HG03064 (cell line): ENCODE results near the gene MAFF.

Experiments used
- ATAC-seq: cut with Tn5 transposase; IDR thresholded peaks from one replicate; pipeline ENCODE4 v1.9.1; 2021; ENCODE audit warnings: low read depth; ENCODE audit not compliant: unreplicated experiment

Gene MAFF

DNA sequence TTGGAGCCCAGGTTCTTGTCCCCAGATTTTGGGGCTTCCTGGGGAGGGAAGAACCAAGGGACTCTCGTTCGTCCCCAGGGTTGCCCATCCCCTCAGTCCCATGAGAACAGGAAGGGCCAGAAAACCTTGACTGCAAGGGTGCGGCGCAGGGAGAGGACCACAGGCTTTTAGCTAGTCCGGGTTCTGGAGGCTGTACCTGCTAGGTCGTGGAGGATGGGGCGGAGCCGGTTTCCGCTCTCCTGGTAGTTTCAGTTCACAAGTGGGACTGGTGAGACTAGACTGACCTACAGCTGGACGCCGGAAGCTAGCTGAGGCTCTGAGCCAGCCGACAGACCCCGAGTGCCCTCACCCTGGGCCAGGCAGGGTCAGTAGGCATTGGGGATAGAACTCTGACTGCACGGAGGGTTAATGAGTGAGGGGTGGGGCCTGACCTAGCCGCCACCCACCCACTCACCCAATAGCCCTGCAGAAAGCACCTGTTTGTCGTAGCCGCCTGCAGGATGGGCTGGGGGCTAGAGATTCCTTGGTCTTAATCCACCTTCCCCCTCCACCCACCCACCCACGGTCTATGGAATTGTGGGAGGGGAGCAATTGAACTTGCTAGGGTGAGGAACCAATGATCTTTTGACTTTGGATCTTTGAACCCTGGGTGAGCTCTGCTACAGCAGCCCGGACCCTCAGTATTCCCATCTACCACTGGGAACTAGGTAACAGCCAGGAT is 1.5 kb downstream of the MAFF start:
- ATAC-seq, result no peak

DNA sequence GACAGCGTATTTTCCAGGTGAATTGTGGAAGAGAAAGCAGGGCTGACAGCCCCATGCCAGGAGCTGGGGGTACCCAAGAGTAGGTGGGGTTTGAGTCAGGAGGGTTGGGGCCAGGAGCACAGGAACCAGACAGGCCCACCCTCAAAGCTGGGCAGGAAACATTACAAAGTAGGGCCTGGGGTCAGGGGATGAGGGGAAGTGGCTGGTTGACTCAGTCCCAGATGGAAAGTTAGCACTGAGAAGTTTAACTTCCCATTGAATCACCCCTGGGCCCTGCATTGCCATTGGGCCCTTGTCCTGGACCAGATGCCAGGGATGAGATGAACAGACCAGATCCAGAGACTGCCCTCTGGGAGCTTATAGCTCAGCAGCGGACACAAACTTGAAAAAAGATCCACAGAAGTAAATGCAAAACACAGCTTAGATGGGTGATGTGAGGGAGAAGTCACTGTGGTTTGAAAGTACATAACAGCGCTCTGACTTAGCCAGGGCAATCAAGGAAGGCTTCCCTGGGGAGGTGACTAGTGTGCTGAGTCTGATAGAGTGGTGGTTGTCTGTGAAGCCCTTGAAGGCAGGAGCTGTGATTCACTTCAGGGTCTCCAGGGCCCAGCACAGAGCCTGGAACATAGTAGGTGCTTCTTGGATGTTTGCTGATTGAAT is 2.2 kb downstream of the MAFF start:
- no peak for ATAC-seq

DNA sequence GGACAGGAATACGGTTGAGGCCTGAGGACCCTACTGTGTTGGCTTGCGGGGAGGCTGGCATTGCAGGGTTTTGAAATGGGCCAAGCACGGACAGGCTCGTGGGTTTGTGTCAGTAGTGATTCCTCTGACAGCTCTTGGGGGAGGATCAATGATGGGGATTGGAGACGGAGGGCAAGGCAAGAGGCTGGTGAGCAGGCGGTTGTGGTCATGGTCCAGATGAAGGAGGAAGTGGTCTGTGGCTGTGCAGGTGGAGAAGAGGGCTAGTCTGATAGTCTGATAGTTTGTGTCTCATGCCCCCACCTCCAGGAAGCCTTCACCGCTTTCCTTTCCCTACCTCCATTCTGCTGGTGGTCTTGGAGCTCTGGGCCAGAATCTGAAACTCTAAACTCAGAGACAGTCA is 3.0 kb downstream of the MAFF start:
- ATAC-seq, result no peak

DNA sequence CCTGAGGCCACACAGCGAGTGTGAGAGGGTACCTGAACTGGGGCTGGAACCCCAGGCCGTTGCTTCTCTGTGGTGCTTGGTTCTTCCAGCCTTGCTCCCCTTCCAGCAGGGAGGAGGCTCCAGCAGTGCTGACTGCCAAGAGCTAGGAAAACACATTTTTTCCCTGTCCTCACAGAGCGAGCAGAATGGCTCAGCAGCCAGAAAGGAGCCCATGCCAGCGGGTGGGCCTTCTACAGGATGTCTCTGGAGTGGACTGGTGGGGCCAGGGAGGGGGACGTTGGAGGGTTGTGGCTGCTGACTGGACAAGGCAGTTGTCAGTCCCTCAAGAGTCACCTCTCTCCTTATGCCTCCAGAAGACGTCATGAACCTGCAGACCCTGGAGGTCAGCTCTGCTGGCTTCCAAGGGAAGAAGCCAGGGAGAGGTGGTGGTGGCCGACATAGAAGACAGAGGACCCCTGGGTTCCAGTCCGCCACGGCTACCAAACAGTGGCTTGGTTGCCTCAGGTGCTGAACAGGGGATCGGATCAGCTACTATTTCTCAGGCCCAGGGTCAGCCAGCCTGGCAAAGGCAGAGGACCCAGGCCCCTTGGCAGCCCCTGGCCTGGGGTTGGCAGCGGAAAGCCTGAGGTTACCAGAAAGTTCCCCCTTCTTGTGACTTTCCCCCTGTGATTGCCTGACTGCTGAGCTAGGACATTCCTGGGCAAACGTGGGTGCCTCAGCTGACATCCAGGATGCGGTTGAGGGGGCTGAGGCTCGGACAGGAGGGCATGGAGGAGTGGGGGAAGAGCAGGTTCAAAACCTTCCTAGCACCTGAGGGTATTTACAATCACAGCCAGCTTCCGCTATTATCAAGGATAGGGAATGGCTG is 3.7 kb downstream of the MAFF start:
- ATAC-seq, result no peak

DNA sequence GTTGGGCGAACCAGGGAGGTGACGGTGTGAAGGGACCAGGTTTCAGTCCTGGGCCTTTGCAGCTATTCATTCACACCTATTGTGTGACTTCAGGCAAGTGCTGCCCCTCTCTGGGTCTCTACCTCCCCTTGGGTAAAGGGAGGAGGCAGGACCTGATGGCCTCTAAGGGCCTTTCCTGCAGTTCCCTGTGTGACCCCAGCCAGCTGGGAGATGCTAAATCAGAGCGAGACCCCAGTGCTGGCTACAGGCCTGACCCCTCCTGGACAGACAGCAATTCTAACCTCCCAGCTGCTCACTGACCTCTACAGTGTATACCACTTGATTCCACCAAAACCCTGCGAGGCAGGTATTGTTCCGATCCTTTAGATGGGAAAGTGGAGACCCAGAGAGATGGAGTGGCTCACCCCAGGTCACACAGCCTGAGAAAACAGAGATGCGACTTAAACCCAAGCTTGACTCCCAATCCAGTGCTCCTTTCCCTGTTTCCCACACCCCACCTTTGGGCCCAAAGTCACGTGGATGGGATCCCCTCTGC is 6.2 kb downstream of the MAFF start:
- ATAC-seq, result no peak

DNA sequence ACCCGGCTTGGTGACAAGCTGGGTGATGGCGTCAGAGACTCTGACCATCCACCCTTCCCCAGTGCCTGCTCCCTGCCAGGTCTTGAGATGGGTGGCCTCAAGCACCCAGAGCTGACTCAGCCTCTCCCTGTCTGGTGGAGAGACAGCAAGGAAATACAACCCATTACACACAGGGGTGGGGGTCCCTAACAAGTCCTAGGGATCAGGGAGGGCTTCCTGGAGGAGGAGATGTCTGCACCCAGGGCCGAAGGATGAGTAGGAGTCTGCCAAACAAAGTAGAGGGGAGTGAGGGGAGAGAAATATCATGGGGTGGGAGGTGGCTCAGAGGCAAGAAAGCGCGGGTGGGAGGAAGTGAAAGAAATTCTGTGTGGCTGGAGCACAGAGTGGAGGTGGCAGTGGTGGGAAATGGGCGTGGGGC is 6.8 kb downstream of the MAFF start:
- no peak for ATAC-seq

DNA sequence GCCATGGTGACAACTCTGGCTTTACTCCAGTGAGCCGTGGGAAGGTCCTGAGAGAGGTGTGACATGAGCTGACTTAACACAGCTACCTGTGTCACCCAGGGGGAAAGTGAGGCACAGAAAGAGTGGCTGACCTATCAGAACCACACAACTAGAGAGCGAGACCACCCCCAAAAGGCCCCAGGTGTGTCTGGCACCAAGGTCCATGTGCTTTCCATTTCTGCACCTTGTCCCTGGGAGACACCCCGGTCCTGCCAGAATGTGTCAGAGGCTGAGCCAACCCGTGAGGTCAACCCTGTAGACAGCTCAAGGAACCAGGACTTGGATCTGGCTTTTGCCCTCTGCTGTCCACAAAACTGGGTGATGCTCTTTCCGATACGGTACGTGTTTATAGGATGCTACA is 9.8 kb downstream of the MAFF start:
- no peak for ATAC-seq

DNA sequence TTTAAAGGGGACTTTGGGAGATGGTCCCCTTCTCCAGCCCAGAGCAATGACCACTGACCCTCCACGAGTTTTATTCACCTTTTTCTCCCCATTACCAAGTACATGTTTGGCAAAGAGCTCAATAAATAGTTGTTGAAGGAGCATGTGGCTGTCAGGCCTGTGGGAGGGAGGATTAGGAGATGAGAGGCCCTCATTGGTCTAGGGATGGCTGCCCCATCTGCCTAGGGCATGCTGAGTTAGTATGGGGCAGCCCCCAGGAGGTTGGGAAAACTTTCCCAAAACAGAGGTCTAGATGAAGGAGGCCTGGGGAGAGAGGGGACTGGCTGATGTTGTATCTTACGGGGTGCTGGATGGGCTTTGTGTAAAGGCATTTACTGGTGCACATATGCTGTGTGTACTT is 10.6 kb downstream of the MAFF start:
- no peak for ATAC-seq

DNA sequence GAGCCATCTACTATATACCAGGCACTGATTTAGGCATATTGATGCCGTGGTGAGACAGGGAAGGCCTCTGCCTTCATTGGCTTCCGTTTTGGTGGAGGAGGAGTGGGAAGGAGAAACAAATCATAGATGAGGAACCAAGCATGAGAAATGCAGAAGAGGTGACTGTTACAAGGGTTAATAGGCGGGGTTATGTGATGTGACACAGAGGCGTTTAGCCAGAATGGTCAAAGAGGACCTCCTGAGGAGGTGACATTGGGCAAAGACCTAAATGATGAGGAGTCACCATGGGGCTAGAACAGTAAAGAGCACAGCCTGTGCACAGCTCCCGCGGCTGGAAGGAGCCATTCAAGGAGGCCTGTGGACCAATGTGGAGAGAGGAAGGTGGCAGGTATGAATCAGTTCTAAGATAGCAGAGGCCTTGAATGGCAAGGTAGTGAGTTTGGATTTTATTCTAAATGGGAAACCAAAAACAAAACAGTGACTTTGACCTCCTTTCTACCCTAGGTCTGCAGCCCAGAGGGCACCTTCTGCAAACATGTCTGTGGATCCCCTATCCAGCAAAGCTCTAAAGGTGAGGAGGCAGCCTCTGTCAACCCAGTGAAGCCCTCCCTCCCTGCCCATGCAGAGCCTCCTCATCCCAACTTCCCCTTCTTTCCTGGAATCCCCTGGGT is 11.7 kb downstream of the MAFF start:
- no peak for ATAC-seq

DNA sequence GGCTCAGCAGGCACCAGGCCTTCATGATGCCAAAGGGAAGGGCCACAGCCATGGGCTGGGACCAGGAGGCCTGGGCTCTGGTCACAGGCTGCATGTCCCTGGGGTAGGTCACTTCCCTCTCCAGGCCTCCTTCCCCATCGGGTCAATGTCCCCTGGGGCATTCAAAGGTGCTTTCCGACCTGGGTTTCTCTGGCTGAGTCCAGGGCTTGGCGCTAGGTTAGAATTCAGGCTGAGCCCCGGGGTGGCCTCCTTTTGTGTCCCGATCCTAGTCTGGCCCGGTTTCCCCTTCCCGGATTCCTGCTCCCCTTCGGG is 12.2 kb downstream of the MAFF start:
- no peak for ATAC-seq

DNA sequence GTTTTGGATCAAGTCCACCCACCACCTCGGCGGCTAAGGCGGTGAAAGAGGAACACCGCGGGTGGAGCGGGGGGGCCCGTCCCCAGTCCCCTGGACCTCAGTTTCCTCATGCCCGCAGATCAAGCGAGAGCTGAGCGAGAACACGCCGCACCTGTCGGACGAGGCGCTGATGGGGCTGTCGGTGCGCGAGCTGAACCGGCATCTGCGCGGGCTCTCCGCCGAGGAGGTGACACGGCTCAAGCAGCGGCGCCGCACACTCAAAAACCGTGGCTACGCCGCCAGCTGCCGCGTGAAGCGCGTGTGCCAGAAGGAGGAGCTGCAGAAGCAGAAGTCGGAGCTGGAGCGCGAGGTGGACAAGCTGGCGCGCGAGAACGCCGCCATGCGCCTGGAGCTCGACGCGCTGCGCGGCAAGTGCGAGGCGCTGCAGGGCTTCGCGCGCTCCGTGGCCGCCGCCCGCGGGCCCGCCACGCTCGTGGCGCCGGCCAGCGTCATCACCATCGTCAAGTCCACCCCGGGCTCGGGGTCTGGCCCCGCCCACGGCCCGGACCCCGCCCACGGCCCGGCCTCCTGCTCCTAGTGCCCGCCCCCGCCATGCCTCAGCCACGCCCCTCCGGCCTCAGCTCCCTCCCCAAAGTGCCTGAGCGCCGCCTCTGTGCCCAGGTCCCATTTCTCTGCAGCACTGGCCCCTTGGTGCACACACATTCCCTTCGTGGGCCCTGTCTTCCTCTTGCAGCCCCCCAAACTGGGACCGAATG is 12.7 kb downstream of the MAFF start:
- no peak for ATAC-seq

DNA sequence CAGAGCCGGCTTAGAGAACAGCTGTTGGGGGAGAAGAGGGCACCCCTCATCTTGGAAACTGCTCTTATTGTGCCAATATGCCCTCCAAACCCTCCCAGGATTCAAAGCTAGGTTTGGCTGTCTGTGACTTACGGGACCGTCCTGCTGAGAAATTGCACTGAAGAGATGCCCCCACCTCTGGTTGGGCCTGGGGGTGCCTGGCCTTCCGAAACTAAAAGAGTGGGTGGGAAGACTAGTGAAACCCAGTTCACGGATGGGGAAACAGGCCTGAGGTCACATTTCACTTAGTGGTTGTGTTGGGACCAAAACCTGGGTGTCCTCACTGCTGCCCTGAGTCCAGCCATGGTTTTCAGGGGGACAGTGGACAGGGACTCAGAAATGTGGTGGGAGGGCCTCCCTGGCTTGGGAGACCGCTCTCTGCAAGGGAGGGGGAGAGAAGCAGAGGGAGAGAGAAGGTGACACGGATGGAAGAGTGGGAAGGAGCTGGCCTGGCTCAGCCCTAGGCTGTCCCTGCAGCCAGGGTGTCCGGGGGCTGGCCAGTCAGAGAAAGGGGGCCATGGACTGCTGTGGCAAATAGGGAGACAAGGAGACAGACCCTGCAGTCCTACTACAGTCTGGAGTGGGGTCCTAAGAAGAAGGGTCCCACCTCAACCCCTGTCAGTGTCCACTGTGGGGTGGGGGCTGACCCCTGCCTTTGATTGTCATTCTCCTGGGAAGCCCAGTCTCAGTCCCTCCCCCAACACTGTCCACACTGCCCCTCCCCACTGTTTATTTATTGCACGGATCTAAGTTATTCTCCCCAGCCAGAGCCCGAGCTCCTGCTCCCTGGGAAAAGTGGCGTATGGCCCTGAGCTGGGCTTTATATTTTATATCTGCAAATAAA is 13.6 kb downstream of the MAFF start:
- ATAC-seq, result no peak

DNA sequence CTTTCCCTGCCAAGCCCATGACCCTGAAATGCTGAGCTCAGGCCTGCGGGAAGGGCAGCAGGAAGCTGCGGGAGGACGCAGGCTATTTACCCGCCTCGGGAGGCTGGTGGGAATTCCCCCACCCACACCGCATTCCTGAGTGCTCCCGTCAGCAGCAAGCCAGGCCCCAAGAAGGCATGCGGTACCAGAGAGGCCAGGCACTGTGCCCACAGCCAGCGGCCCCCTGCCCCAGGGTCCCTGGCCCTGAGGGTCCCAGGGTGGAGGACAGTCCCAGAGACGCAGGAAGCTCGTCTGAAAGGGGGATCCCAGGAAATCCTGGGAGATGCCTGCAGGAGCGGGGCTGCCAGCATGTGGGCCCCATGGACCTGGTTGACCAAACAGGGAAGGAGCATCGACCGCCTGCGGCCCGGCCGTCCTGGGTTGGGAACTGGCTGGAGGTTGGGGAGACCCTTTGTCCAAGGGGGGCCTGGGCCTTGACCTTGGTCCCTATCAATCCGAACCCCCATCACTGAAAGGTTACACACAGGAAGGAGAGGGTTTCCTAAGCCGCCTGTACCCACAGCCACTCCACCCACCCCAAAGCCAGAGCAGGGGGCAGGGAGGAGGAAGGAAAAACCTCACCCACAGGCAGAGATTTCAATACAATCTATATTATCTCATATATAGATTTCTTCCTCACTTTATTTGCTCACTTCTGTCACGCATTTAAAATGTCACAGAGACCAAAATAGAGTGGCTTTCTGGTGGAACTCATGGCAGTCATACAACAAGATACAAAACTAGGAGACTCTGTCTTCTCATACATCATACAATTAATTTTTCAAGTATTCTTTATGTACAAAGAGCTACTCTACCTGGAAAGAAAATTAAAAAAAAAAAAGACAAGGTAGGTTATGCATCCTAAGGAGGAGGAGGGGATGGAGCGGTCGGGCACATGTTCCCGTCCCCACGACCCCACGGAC is 17.1 kb downstream of the MAFF start:
- ATAC-seq, result no peak

DNA sequence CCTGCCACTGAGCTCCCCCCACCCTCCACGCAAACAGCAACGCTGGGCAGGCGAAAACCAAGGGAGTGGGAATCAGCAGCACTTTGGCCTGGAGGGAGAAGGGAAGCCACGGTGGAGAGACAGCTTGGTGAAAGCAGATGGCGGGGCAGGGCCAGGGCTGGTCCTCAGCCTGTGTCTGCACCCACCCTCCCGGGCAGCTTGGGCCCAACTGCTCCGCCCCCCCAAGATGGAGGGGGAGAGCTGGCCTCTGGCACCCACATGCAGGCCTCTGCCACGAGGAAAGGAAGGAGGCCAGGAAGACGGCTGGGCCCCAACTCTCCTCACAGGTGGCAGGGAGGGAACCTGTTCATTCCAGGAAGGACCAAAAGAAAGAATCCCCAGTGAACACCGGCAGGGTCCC is 17.8 kb downstream of the MAFF start:
- no peak for ATAC-seq

DNA sequence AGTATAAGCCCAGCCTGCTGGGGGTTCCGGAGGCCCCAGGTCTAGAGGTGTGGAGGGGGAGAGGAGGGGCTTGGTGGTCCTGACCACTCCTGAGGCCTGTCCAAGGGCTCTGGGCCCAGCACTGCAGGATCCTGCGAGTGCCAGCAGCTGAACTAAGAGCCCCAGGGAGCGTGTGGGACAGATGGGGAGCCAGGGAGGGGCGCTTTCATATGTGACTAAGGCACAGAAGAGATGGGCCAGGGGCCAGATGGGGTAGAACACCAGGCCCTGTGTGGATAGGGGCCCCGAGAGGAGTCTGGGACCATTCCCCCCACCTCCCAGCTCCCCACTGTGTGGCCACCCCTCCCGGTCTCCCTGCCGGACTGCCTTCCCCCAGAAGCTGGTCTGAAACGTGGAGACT is 18.4 kb downstream of the MAFF start:
- no peak for ATAC-seq

DNA sequence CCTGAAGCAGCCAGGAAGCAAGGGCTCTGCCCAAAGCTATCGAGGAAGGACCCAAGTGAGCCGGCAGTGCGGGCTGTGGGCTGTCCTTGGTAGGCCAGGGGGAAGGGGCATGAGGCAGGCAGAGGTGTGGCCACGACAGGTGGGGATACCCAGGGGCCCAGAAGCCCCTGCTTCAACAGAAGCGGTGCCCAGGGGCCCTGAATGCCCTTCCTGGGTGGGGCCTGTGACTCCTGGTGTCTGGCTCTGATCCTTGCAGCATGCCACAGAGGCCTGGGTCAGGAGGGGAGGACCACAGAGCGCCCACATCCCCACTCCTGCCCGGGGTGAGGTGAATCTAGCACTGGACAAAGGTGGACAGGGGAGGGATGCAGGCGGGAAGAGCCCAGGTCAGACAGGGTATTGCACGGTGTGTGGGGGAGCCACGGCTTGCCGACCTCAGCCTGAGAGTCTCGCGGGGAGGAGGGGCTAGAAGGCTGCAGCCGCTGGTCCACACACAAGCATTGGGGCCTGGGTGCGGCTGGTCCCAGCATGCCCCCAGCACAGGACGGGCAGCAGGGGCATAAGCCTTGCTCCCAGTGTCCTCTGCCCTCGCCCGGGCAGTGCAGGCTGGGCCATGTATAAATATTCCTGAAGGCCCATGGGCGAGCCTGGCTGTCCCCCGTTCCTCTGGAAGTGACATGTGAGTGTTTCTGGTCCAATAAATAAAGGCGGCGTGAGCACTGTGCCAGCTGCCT is 19.0 kb downstream of the MAFF start:
- ATAC-seq, result no peak

DNA sequence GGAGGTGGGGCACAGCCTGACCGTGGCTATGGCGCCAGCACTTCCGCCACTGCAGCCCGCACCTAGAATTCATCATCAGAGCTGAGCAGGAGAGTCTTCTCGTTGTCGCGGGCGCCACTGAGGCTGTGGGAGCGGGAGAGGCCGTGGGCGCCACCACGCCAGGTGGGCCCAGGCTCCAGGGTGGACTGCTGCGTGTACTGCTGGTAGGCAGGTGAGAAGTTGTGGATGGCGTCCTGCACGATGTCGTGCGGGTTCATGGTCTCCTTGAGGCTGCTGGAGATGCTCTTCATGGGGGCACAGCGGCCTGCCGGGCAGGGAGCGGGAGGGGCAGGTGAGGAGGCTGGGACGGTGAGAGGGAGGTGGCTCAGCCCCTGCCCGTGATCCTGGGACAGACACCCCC is 19.6 kb downstream of the MAFF start:
- no peak for ATAC-seq
